Measurements from ENCODE around the gene ANKRD6. TPM values are rescaled to one million over a fixed set of nuclear protein-coding genes. Genes with fewer than 3 reads are reported as not detected.
A peak's percentile ranks its signal among the peaks of the same experiment; 100 is the strongest.
"Not testable (repeated sequence)": the region's sequence is repeated elsewhere in the genome, so short reads cannot be mapped to it uniquely, and the experiment has no call there.

The ANKRD6 gene
- total and polyA plus RNA-seq, 2 experiments from 2014 or later = 9.3 to 20.9 TPM

DNA sequence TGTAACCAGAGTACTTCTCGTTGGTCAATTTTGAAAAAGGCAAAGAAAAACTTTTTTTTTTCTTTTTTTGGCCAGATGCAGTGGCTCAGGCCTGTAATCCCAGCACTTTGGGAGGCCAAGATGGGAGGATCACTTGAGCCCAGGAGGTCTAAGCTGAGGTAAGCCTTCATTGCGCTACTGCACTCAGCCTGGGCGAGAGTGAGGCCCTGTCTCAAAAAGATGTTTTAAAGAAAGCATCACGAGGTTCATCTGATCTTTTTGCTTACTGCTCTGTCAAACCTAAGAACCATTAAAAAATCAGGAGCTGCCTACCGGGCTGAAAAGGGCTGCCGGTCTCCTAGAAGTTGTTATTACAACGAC, 205.0 kb downstream of the ANKRD6 start:
- peak overlapping the region; percentile 64 for H3K4me3 ChIP-seq
- no peaks in the 10 kb centered on the region for H4K20me1 ChIP-seq (ENCODE audit: insufficient read depth, poor library complexity, severe bottlenecking)
- H3K79me2 ChIP-seq = peaks cover 27% of the 10 kb centered on the region
- no peaks in the 10 kb centered on the region for H3K9me3 ChIP-seq (ENCODE audit: low read depth)
- H3K9me2 ChIP-seq (replicated peaks; ENCODE audit: insufficient read depth) = no peaks in the 10 kb centered on the region
- WGBS (ENCODE audit: low lambda C conversion rate, missing lambda C conversion rate) = 22% methylated on average over 7 of the region's 7 CpGs
- H3K4me2 ChIP-seq = peak overlapping the region; percentile 81
- no peak for TF ChIP-seq EZH2phosphoT487 (IDR thresholded peaks at IDR 0.05; ENCODE audit: low read depth, severe bottlenecking, unreplicated experiment)
- no peak for TF ChIP-seq EZH2 (IDR thresholded peaks at IDR 0.05; ENCODE audit: borderline replicate concordance)
- TF ChIP-seq, protein P1, sequence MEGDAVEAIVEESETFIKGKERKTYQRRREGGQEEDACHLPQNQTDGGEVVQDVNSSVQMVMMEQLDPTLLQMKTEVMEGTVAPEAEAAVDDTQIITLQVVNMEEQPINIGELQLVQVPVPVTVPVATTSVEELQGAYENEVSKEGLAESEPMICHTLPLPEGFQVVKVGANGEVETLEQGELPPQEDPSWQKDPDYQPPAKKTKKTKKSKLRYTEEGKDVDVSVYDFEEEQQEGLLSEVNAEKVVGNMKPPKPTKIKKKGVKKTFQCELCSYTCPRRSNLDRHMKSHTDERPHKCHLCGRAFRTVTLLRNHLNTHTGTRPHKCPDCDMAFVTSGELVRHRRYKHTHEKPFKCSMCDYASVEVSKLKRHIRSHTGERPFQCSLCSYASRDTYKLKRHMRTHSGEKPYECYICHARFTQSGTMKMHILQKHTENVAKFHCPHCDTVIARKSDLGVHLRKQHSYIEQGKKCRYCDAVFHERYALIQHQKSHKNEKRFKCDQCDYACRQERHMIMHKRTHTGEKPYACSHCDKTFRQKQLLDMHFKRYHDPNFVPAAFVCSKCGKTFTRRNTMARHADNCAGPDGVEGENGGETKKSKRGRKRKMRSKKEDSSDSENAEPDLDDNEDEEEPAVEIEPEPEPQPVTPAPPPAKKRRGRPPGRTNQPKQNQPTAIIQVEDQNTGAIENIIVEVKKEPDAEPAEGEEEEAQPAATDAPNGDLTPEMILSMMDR (IDR thresholded peaks at IDR 0.05; ENCODE audit: poor library complexity) = no peak
- peak overlapping the region; percentile 75 for H2AFZ ChIP-seq
- H3K4me1 ChIP-seq (ENCODE audit: insufficient read depth) = peaks cover 17% of the 10 kb centered on the region
- peak; percentile 22 for DNase-seq (ENCODE audit: low spot score)
- peaks cover 3% of the 10 kb centered on the region for H3K36me3 ChIP-seq (replicated peaks; ENCODE audit: insufficient read depth, low read depth)
- H3K27me3 ChIP-seq = no peaks in the 10 kb centered on the region
- H3K27ac ChIP-seq = peak overlapping the region; percentile 96

DNA sequence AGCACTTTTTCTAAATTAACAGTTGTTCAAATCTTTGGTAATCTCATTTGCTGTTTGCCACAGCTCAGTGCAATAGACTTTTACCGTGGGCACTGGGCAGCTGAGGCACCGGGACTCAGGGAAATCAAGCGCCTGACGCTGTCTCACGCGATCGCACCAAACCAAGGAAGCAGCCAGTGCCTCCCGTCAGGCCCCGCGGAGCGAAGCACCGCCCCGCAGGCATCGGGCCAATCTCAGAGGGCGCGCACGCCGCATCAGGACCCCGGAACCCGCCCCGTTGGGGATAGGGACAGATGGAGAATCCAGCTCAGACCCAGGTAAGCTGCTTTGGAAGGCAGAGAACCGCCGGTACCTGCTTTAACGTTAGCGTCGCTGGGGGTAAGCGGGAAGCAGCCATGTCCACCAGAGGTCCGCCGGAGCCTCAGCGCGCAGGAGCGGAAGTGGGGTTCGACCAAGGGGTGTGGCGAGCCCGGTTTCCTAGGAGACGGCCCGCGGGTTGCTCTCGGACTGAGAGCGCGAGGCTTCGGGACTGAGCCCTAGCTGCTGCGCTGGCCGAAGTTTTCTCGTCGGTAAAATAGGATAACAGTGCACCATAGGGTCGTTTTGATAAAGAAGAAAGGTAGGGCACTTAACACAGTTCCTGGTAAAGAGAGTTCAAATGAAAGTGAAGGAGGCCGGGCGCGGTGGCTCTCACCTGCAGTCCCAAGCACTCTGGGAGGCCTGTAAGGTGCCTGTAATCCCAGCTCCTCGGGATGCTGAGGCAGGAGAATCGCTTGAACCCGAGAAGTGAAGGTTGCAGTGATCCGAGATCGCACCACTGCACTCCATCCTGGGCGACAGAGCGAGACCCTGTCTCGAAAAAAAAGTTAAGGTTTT, 205.6 kb downstream of the ANKRD6 start, which contains the start of gene LYRM2:
TSS of gene LYRM2 (minus strand) at position 428 of the 876 bp plus-strand sequence. CDS start at position 397, 31 bp downstream.
- H3K9me3 ChIP-seq (ENCODE audit: low read depth) = no peaks in the 10 kb centered on the region
- WGBS (ENCODE audit: low lambda C conversion rate, missing lambda C conversion rate) = 3% methylated on average over 58 of the region's 58 CpGs
- H3K27ac ChIP-seq = peak within 1 kb of the TSS; percentile 96
- H3K79me2 ChIP-seq = peaks cover 27% of the 10 kb centered on the region
- peak within 1 kb of the TSS; percentile 75 for H2AFZ ChIP-seq
- H4K20me1 ChIP-seq (ENCODE audit: insufficient read depth, poor library complexity, severe bottlenecking) = no peaks in the 10 kb centered on the region
- no peak for TF ChIP-seq EZH2phosphoT487 (IDR thresholded peaks at IDR 0.05; ENCODE audit: low read depth, severe bottlenecking, unreplicated experiment)
- DNase-seq (ENCODE audit: low spot score) = peak; percentile 97
- no peaks in the 10 kb centered on the region for H3K9me2 ChIP-seq (replicated peaks; ENCODE audit: insufficient read depth)
- peaks cover 3% of the 10 kb centered on the region for H3K36me3 ChIP-seq (replicated peaks; ENCODE audit: insufficient read depth, low read depth)
- H3K4me2 ChIP-seq = peak within 1 kb of the TSS; percentile 88
- H3K4me1 ChIP-seq (ENCODE audit: insufficient read depth) = peaks cover 17% of the 10 kb centered on the region
- H3K27me3 ChIP-seq = no peaks in the 10 kb centered on the region
- H3K4me3 ChIP-seq = peak within 1 kb of the TSS; percentile 64

DNA sequence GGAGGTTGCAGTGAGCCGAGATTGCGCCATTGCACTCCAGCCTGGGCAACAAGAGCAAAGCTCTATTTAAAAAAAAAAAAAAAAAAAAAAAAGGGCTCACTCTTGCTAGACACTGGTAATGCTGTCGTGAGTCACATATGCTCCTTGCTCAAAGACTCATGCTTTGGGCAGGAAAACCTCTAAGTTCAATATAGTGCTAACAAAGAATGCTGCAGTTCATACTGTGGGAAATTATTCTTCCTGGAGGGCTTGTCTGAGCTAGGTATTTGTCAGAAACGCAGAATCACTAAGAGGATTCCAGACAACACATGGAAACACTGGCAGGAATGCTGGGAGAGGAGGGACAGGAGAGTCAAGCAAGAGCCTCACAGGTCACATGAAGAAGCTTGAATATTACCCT, 207.9 kb downstream of the ANKRD6 start:
- no peaks in the 10 kb centered on the region for H3K9me3 ChIP-seq (ENCODE audit: low read depth)
- DNase-seq (ENCODE audit: low spot score) = no peak
- H2AFZ ChIP-seq = no peak overlapping the region
- no peaks in the 10 kb centered on the region for H3K9me2 ChIP-seq (replicated peaks; ENCODE audit: insufficient read depth)
- peaks cover 14% of the 10 kb centered on the region for H3K4me1 ChIP-seq (ENCODE audit: insufficient read depth)
- TF ChIP-seq EZH2 (IDR thresholded peaks at IDR 0.05; ENCODE audit: borderline replicate concordance) (no peak), EZH2phosphoT487 (IDR thresholded peaks at IDR 0.05; ENCODE audit: low read depth, severe bottlenecking, unreplicated experiment) (no peak)
- TF ChIP-seq, protein P1 (IDR thresholded peaks at IDR 0.05; ENCODE audit: poor library complexity) = no peak
- H3K4me3 ChIP-seq = no peak overlapping the region
- no peaks in the 10 kb centered on the region for H4K20me1 ChIP-seq (ENCODE audit: insufficient read depth, poor library complexity, severe bottlenecking)
- no peak overlapping the region for H3K4me2 ChIP-seq
- H3K36me3 ChIP-seq (replicated peaks; ENCODE audit: insufficient read depth, low read depth) = peaks cover 3% of the 10 kb centered on the region
- no peak overlapping the region for H3K27ac ChIP-seq
- H3K79me2 ChIP-seq = peaks cover 27% of the 10 kb centered on the region
- WGBS (ENCODE audit: low lambda C conversion rate, missing lambda C conversion rate) = 92% methylated on average over 4 of the region's 4 CpGs
- no peaks in the 10 kb centered on the region for H3K27me3 ChIP-seq

DNA sequence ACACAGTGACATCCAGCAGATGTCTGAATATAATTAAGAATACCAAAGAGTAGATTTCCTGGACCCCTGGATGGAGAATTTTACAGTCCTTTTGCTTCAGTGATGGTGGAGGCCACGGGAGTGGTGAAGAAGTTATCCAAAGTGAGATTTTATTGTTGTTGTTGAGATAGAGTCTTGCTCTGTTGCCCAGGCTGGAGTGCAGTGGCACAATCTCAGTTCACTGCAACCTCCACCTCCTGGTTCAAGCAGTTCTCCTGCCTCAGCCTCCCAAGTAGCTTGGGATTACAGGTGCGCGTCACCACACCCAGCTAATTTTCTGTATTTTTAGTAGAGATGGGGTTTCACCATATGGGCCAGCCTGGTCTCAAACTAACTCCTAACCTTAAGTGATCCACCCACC, 208.6 kb downstream of the ANKRD6 start:
- peaks cover 14% of the 10 kb centered on the region for H3K4me1 ChIP-seq (ENCODE audit: insufficient read depth)
- 93% methylated on average over 3 of the region's 3 CpGs for WGBS (ENCODE audit: low lambda C conversion rate, missing lambda C conversion rate)
- H3K4me3 ChIP-seq; H3K9me3 ChIP-seq (ENCODE audit: low read depth); H3K27ac ChIP-seq; DNase-seq (ENCODE audit: low spot score); H2AFZ ChIP-seq; H4K20me1 ChIP-seq (ENCODE audit: insufficient read depth, poor library complexity, severe bottlenecking); H3K27me3 ChIP-seq; H3K9me2 ChIP-seq (replicated peaks; ENCODE audit: insufficient read depth); H3K4me2 ChIP-seq; H3K36me3 ChIP-seq (replicated peaks; ENCODE audit: insufficient read depth, low read depth): not testable (repeated sequence)
- H3K79me2 ChIP-seq = peaks cover 27% of the 10 kb centered on the region
